Parathyroid adenoma (tissue), 2 donors: ENCODE results near the gene WDR38.

ENCODE experiments used
- H2AFZ ChIP-seq: fragments of 300-600 bp; sonication (generic); one replicate; pipeline ENCODE4 v1.7.0; 2017; ENCODE audit warnings: antibody characterized with exemption, mild to moderate bottlenecking
- H3K27ac ChIP-seq: fragments of 300-600 bp; sonication (generic); one replicate; pipeline ENCODE4 v1.7.0; 2017
- H3K27me3 ChIP-seq: fragments of 300-600 bp; sonication (generic); one replicate; pipeline ENCODE4 v1.7.0; 2017; ENCODE audit warnings: low read length; ENCODE audit not compliant: control insufficient read depth, insufficient read depth
- H3K36me3 ChIP-seq: fragments of 300-600 bp; sonication (generic); one replicate; pipeline ENCODE4 v1.7.0; 2017; ENCODE audit warnings: low read length; ENCODE audit not compliant: control insufficient read depth, insufficient read depth
- H3K4me1 ChIP-seq: fragments of 300-600 bp; sonication (generic); one replicate; pipeline ENCODE4 v1.7.0; 2017; ENCODE audit warnings: control low read depth
- H3K4me2 ChIP-seq: fragments of 300-600 bp; sonication (generic); one replicate; pipeline ENCODE4 v1.7.0; 2017; ENCODE audit warnings: low read length
- H3K4me3 ChIP-seq: fragments of 300-600 bp; sonication (generic); one replicate; pipeline ENCODE4 v1.7.0; 2017; ENCODE audit warnings: low read depth, low read length
- H3K79me2 ChIP-seq: fragments of 300-600 bp; sonication (generic); one replicate; pipeline ENCODE4 v1.7.0; 2017; ENCODE audit warnings: control low read depth
- H3K9ac ChIP-seq: fragments of 300-600 bp; sonication (generic); one replicate; pipeline ENCODE4 v1.7.0; 2017; ENCODE audit warnings: mild to moderate bottlenecking
- H3K9me3 ChIP-seq: fragments of 300-600 bp; sonication (generic); one replicate; pipeline ENCODE4 v1.7.0; 2017; ENCODE audit warnings: low read length; ENCODE audit not compliant: control insufficient read depth
- CTCF ChIP-seq: fragments of 300-600 bp; sonication (generic); IDR thresholded peaks from one replicate; pipeline ENCODE4 v1.7.0; 2017; ENCODE audit warnings: antibody characterized with exemption, mild to moderate bottlenecking
- donor health status: primary hyperparathyroidism.

Gene WDR38

GRCh38 chr9:124894741-124895170 lies 41.5 kb downstream of the WDR38 start:
- Histone ChIP-seq H3K79me2 (no peaks in the 10 kb centered on the region), H3K36me3 (no peaks in the 10 kb centered on the region), H3K4me1 (no peaks in the 10 kb centered on the region), H3K9ac (no peak overlapping the region), H2AFZ (no peak overlapping the region), H3K9me3 (no peaks in the 10 kb centered on the region), H3K4me3 (no peak overlapping the region), H3K27me3 (no peaks in the 10 kb centered on the region), H3K4me2 (no peak overlapping the region), H3K27ac (no peak overlapping the region)
- TF ChIP-seq CTCF = no peak

GRCh38 chr9:124897570-124898460 lies 44.6 kb downstream of the WDR38 start:
- Histone ChIP-seq H3K27ac (no peak overlapping the region), H3K4me3 (no peak overlapping the region), H3K36me3 (no peaks in the 10 kb centered on the region), H3K4me1 (no peaks in the 10 kb centered on the region), H3K9ac (no peak overlapping the region), H2AFZ (no peak overlapping the region), H3K9me3 (no peaks in the 10 kb centered on the region), H3K79me2 (no peaks in the 10 kb centered on the region), H3K4me2 (no peak overlapping the region), H3K27me3 (no peaks in the 10 kb centered on the region)
- TF ChIP-seq CTCF = no peak

GRCh38 chr9:124899845-124900244 lies 46.6 kb downstream of the WDR38 start:
- H3K4me2 ChIP-seq = no peak overlapping the region
- H2AFZ ChIP-seq = no peak overlapping the region
- no peak overlapping the region for H3K4me3 ChIP-seq
- H3K4me1 ChIP-seq = no peaks in the 10 kb centered on the region
- H3K79me2 ChIP-seq = no peaks in the 10 kb centered on the region
- H3K9ac ChIP-seq = no peak overlapping the region
- H3K27me3 ChIP-seq = no peaks in the 10 kb centered on the region
- no peak for TF ChIP-seq CTCF
- H3K27ac ChIP-seq = no peak overlapping the region
- H3K9me3 ChIP-seq = no peaks in the 10 kb centered on the region
- H3K36me3 ChIP-seq = no peaks in the 10 kb centered on the region

- H3K9ac ChIP-seq = no peak overlapping the region
- H3K4me2 ChIP-seq = no peak overlapping the region
- no peaks in the 10 kb centered on the region for H3K27me3 ChIP-seq
- H3K36me3 ChIP-seq = no peaks in the 10 kb centered on the region
- no peak overlapping the region for H3K4me3 ChIP-seq
- no peaks in the 10 kb centered on the region for H3K9me3 ChIP-seq
- no peak for TF ChIP-seq CTCF
- H3K27ac ChIP-seq = no peak overlapping the region
- H3K79me2 ChIP-seq = no peaks in the 10 kb centered on the region
- H3K4me1 ChIP-seq = no peaks in the 10 kb centered on the region
- H2AFZ ChIP-seq = no peak overlapping the region
These were observed 53.7 kb downstream of the WDR38 start for GRCh38 chr9:124906966-124907365.
